ENCODE results near the gene KIRREL3.

GRCh38 chr11:126459691-126460281, 540.8 kb downstream of the KIRREL3 start:
- TF ChIP-seq CTCF (IDR thresholded peaks at IDR 0.05) = no peak
- TF ChIP-seq POLR2A (IDR thresholded peaks at IDR 0.05) = no peak
- no peak for TF ChIP-seq POLR2AphosphoS5 (IDR thresholded peaks at IDR 0.05)

Measured in prostate gland (tissue), 2 donors.